ACC112 (cell line): ENCODE data around the gene PHOSPHO1.

Source experiments
- H2AFZ ChIP-seq: fragments of 200-600 bp; sonication (generic); one replicate; pipeline ENCODE4 v1.6.0; 2017; ENCODE audit warnings: antibody characterized with exemption, low read length; ENCODE audit not compliant: unreplicated experiment
- H3K27ac ChIP-seq: fragments of 200-600 bp; sonication (generic); 2 replicates; pipeline ENCODE4 v1.5.1; 2014; ENCODE audit warnings: low read depth, mild to moderate bottlenecking, antibody characterized with exemption, low read length, moderate library complexity
- H3K27me3 ChIP-seq: fragments of 200-600 bp; sonication (generic); 2 replicates; pipeline ENCODE4 v1.6.1; 2014; ENCODE audit warnings: mild to moderate bottlenecking, antibody characterized with exemption, low read length, moderate library complexity, mixed read lengths; ENCODE audit not compliant: insufficient read depth
- H3K36me3 ChIP-seq: fragments of 200-600 bp; sonication (generic); 2 replicates; pipeline ENCODE4 v1.6.1; 2016; ENCODE audit warnings: mild to moderate bottlenecking, antibody characterized with exemption, low read length, moderate library complexity, mixed read lengths; ENCODE audit not compliant: insufficient read depth
- H3K4me1 ChIP-seq: fragments of 200-600 bp; sonication (generic); one replicate; pipeline ENCODE4 v1.6.1; 2016; ENCODE audit warnings: low read length, mixed read lengths; ENCODE audit not compliant: insufficient read depth, unreplicated experiment, control insufficient read depth
- H3K4me3 ChIP-seq: fragments of 200-600 bp; sonication (generic); 2 replicates; pipeline ENCODE4 v1.5.1; 2014; ENCODE audit warnings: mild to moderate bottlenecking, low read depth, low read length
- H3K79me2 ChIP-seq: fragments of 200-600 bp; sonication (generic); one replicate; pipeline ENCODE4 v1.6.0; 2016; ENCODE audit warnings: low read length; ENCODE audit not compliant: control insufficient read depth, unreplicated experiment, insufficient read depth

PHOSPHO1 gene

DNA sequence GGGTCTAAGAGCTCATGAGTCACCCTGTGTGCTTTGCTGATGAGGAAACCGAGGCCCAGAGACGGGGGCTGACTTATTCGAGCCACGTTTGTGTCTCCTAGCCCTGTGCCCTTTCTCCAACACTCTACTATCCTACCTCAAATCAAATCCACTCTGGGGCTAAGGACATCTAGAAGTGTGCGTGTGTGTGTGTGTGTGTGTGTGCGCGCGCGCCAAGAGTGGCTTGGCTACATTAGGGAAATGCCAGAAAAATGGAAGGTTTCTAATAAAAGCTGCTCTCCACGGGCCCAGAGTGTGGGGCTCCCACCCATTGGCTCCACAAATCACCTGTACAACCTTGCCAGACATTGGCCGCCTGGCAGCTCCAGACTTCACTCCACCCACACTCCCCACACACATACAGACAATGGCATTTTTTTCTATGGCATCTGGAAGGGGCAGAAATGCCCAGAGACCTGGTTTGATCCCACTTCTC is 30.3 kb upstream of the PHOSPHO1 start:
- Histone ChIP-seq H2AFZ (peak overlapping the region; percentile 98), H3K36me3 (no peaks in the 10 kb centered on the region), H3K4me1 (peaks cover 6% of the 10 kb centered on the region), H3K27ac (peak overlapping the region; percentile 86), H3K4me3 (peak overlapping the region; percentile 83), H3K27me3 (no peaks in the 10 kb centered on the region), H3K79me2 (no peaks in the 10 kb centered on the region)

DNA sequence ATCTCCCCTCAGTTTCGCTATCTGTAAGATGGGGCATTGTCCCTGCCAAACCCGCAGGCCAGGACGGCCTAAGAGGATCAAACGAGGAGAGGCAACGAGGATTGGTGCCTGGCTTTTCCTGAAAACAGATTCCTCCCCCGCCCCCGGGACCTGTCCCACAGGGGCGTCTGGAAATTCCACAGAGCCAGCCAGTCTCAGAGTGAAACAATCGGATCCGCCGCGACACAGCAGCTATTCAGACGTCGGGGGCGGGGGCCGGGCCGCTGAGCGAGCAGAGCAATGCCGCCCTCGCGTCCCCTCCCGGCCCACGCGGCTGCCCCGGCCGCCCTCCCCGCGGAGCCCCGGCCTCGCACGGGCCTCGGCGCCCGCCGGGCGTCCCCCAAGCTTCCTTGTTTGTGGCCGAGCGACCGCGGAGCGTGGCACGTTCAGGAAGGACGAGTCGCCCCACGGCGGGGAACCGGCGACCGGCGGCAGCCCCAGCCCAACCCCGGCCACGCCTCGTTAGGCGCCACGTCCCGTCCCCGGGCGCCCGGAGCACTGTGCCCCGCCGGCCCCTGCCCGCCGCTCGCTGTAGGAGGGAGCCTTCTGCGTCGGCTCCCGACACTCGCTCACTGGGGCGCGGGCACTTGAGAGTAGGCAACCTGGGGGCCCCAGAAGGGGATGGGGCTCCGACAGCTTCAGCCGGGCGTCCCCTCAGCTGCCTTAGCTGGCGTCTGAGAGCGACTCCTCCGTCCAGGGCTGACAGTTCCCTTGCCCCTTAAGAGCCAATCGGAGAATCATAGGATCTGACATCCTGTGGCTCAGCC is 29.6 kb upstream of the PHOSPHO1 start:
- peak overlapping the region; percentile 86 for H3K27ac ChIP-seq
- H2AFZ ChIP-seq, result peak overlapping the region; percentile 98
- no peaks in the 10 kb centered on the region for H3K27me3 ChIP-seq
- H3K36me3 ChIP-seq, result no peaks in the 10 kb centered on the region
- H3K4me1 ChIP-seq, result peaks cover 6% of the 10 kb centered on the region
- no peaks in the 10 kb centered on the region for H3K79me2 ChIP-seq
- peak overlapping the region; percentile 83 for H3K4me3 ChIP-seq

DNA sequence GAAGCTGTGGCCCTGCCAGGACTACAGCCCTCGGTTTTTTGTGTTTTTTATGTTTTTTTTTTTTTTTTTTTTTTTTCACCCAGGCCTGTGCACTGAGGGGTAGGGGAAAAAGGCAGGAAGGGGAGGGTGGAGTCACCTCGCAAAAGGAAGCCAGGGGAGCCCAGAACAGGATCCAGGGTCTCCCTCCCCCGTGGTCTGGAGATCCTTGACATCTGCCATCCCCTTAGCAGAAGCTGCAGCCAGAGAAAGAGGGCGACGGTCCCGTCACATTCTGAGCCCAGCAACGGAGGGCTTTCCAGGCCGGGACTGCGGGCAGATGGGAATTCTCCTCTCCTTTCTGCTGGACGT is 29.1 kb upstream of the PHOSPHO1 start:
- Histone ChIP-seq H3K79me2 (no peaks in the 10 kb centered on the region), H3K4me1 (peaks cover 6% of the 10 kb centered on the region), H2AFZ (peak overlapping the region; percentile 98), H3K27ac (peak overlapping the region; percentile 86), H3K4me3 (peak overlapping the region; percentile 83), H3K36me3 (no peaks in the 10 kb centered on the region), H3K27me3 (no peaks in the 10 kb centered on the region)

DNA sequence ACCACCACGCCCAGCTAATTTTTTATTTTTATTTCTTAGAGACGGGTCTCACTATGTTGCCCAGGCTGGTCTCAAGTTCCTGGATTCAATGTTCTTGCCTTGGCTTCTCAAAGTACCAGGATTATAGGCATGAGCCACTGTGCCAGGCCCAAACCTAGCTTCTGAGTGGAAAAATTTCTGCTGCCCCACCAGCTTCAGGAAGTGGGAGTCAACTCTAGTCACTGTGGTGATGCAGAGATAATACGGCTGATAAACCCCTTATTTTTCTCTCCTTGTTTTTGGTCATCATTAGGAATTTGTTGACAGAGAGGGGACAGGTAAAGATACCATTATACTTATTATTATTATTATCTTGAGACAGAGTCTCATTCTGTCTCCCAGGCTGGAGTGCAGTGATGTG is 27.8 kb upstream of the PHOSPHO1 start:
- peaks cover 6% of the 10 kb centered on the region for H3K4me1 ChIP-seq
- no peak overlapping the region for H2AFZ ChIP-seq
- H3K36me3 ChIP-seq, result no peaks in the 10 kb centered on the region
- no peaks in the 10 kb centered on the region for H3K27me3 ChIP-seq
- H3K79me2 ChIP-seq, result no peaks in the 10 kb centered on the region
- no peak overlapping the region for H3K4me3 ChIP-seq
- H3K27ac ChIP-seq, result no peak overlapping the region

DNA sequence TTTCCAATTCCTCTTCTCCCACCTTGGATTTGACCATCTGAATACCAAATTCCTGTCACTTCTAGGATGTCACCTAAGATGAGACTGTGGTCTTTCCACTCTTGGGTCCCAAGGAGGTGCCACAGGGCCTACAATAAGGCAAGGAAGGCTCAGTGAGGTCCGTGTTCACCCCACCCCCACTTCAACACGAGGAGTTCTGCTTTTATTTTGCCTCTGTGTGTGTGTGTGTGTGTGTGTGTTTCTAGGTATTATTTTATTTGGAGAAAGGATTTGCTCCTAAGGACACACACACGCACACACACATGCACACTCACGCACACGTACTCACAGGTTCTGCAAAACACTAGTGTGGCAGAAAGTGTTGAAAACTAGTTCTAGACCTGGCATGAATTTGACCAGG is 24.5 kb upstream of the PHOSPHO1 start:
- no peak overlapping the region for H2AFZ ChIP-seq

DNA sequence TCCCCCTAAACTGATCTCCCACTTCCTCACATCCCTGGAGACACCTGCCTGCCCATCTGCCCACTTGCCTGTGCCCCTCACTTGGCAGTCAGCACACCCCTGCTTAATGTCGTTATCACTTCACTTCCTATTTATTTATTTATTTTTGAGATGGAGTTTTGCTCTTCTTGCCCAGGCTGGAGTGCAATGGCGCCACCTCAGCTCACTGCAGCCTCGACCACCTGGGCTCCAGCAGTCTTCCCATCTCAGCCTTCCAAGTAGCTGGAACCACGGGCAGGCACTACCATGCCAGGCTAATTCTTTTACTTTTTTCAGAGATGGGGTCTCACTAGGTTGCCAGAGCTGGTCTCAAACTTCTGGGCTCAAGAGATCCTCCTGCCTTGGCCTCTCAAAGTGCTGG is 23.5 kb upstream of the PHOSPHO1 start:
- Histone ChIP-seq H2AFZ (no peak overlapping the region), H3K27ac (no peak overlapping the region), H3K4me1 (peaks cover 5% of the 10 kb centered on the region)

More for the DNA sequence above, 24.5 kb upstream of the PHOSPHO1 start:
- no peaks in the 10 kb centered on the region for H3K27me3 ChIP-seq
- H3K79me2 ChIP-seq, result no peaks in the 10 kb centered on the region
- no peak overlapping the region for H3K4me3 ChIP-seq
- H3K4me1 ChIP-seq, result peaks cover 5% of the 10 kb centered on the region
- H3K36me3 ChIP-seq, result no peaks in the 10 kb centered on the region
- no peak overlapping the region for H3K27ac ChIP-seq

DNA sequence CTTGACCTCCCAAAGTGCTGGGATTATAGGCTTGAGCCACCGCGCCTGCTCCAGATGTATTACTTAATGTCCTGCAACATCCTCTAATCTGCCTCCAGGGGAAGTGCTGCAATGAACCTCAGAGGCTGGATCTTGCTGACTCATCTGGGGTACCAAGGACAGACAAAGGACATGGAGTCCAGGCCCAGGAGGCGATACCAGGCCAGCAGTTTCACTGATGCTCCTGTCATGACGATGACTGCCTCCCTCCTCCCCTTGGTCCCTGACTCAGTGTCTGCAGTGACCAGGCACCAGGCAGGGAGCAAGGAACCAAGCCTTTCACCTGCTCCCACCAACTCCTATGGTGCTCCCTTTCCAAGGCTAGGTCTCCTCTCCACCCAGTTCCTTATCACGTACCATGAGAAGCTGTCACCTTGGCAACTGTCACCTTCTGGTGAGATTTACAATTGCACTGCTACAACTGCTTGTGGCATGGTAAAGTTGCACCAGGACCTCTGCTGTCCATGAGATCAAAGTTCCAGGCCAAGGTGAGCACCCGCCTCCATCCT is 21.6 kb upstream of the PHOSPHO1 start:
- H3K79me2 ChIP-seq, result no peaks in the 10 kb centered on the region
- H3K27me3 ChIP-seq, result no peaks in the 10 kb centered on the region
- H2AFZ ChIP-seq, result no peak overlapping the region
- no peak overlapping the region for H3K4me3 ChIP-seq
- peaks cover 5% of the 10 kb centered on the region for H3K4me1 ChIP-seq
- no peak overlapping the region for H3K27ac ChIP-seq
- no peaks in the 10 kb centered on the region for H3K36me3 ChIP-seq

More for the DNA sequence above, 23.5 kb upstream of the PHOSPHO1 start:
- Histone ChIP-seq H3K36me3 (no peaks in the 10 kb centered on the region), H3K27me3 (no peaks in the 10 kb centered on the region), H3K79me2 (no peaks in the 10 kb centered on the region), H3K4me3 (no peak overlapping the region)

DNA sequence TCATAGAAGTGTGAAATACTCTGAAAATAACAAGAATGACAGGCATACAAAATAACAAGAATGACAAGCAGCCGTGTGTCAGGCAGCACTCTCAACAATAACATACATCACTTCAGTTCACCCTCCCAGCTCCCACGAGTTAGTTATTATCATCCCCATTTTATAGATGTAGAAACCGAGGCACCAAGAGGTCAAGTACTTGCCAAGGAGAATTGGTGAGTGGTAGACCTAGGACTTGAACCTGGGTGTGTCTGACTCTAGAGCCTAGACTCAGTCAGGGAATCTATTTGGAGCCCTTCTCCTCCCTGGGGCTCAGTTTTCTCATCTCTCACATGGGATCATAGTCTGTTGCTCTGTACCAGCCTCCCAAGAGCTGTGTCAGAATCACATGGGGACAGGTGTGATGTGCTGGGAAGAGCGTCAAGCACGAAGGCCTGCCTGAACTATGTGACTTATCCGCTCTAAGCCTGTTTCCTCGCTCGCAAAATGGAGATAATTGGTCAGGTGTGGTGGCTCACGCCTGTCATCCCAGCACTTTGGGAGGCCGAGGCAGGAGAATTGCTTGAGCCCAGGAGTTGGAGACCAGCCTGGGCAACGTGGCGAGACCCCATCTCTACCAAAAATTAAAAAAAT is 19.4 kb upstream of the PHOSPHO1 start:
- no peaks in the 10 kb centered on the region for H3K27me3 ChIP-seq
- H3K79me2 ChIP-seq, result no peaks in the 10 kb centered on the region
- H3K4me3 ChIP-seq, result no peak overlapping the region
- H3K36me3 ChIP-seq, result no peaks in the 10 kb centered on the region
- no peak overlapping the region for H3K27ac ChIP-seq
- peaks cover 5% of the 10 kb centered on the region for H3K4me1 ChIP-seq
- H2AFZ ChIP-seq, result no peak overlapping the region

DNA sequence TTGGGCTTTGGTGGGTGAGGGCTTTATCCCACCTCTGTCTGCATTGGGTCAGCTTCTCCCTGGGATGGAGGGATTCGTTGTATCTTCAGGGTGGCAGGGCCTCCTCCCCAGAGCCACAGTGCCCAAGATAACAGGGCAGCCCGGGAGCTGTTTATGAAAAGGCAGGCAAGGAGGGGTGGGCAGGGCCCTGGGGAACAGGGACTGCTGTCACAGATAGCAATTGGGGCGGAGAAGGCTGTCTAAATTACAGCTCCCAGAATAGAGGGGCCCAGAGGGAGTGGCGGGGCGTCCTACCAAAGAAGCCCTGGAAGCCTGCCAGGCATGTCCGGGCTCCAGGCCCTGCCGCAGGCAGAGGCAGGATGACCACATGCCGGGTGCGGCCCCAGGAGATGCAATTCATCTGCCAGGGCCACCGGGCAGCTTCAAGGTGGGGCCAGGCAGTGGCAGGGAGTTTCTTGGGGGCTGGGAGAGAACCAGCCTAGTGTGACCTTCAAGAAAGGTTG is 18.8 kb upstream of the PHOSPHO1 start:
- no peak overlapping the region for H2AFZ ChIP-seq
- no peak overlapping the region for H3K4me3 ChIP-seq
- peaks cover 5% of the 10 kb centered on the region for H3K4me1 ChIP-seq
- no peak overlapping the region for H3K27ac ChIP-seq
- H3K27me3 ChIP-seq, result no peaks in the 10 kb centered on the region
- H3K79me2 ChIP-seq, result no peaks in the 10 kb centered on the region
- H3K36me3 ChIP-seq, result no peaks in the 10 kb centered on the region

DNA sequence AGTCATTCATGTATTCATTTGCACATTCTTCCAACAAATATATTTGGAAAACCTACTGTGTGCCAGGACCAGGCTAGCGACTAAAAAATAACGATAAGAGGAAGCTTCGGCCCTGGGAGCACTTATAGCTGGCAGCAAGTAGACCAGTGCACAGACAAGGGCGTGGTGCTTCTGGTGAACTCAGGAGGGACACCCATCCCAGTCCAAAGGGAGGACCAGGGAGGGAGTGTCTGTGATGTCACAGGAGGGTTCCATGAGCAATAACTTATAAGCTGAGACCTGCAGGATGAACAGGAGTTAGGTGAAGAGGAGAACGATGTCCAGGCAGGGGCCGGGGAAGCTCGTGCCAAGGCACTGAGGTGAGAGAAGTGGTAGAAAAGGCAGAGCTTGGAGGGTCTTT is 17.4 kb upstream of the PHOSPHO1 start:
- no peak overlapping the region for H3K27ac ChIP-seq
- peaks cover 5% of the 10 kb centered on the region for H3K4me1 ChIP-seq
- H3K27me3 ChIP-seq, result no peaks in the 10 kb centered on the region
- H3K36me3 ChIP-seq, result no peaks in the 10 kb centered on the region
- no peak overlapping the region for H2AFZ ChIP-seq
- no peaks in the 10 kb centered on the region for H3K79me2 ChIP-seq
- no peak overlapping the region for H3K4me3 ChIP-seq
